ENCODE data around the gene TTC9C. TPM values are rescaled to one million over a fixed set of nuclear protein-coding genes. Genes with fewer than 3 reads are reported as not detected.
A peak's percentile ranks its signal among the peaks of the same experiment; 100 is the strongest.
"Not testable (repeated sequence)": the region's sequence is repeated elsewhere in the genome, so short reads cannot be mapped to it uniquely, and the experiment has no call there.

Gene TTC9C
- total RNA-seq = 7.5 TPM

- peak within 1 kb of the TSS; percentile 99 for H3K4me3 ChIP-seq (ENCODE audit: low read length)
- peaks cover 51% of the 10 kb centered on the region for H3K4me1 ChIP-seq (ENCODE audit: insufficient read depth, low read length)
- H3K9me3 ChIP-seq (ENCODE audit: low read depth, low read length) = no peaks in the 10 kb centered on the region
- no peaks in the 10 kb centered on the region for H3K27me3 ChIP-seq (ENCODE audit: insufficient read depth, low read length)
These were observed at the start of gene TTC9C for GRCh38 chr11:62728171-62728988. Gene TTC9C (plus strand): TSS chr11:62728486. CDS start chr11:62728849, 363 bp downstream.

GRCh38 chr11:62678770-62679696 is 49.3 kb upstream of the TTC9C start, which contains the start of gene UBXN1:
Gene UBXN1 (minus strand): TSS chr11:62679073. CDS start chr11:62678923, 150 bp downstream.
- Histone ChIP-seq H3K27me3 (ENCODE audit: insufficient read depth, low read length) (no peaks in the 10 kb centered on the region), H3K9me3 (ENCODE audit: low read depth, low read length) (no peaks in the 10 kb centered on the region), H3K4me3 (ENCODE audit: low read length) (peak within 1 kb of the TSS; percentile 99), H3K4me1 (ENCODE audit: insufficient read depth, low read length) (peaks cover 27% of the 10 kb centered on the region)

- H3K27me3 ChIP-seq (ENCODE audit: insufficient read depth, low read length) = no peaks in the 10 kb centered on the region
- no peaks in the 10 kb centered on the region for H3K9me3 ChIP-seq (ENCODE audit: low read depth, low read length)
- peaks cover 27% of the 10 kb centered on the region for H3K4me1 ChIP-seq (ENCODE audit: insufficient read depth, low read length)
- no peak overlapping the region for H3K4me3 ChIP-seq (ENCODE audit: low read length)
These were observed 47.5 kb upstream of the TTC9C start for GRCh38 chr11:62680825-62681240.

GRCh38 chr11:62682518-62682917 is 45.8 kb upstream of the TTC9C start:
- Histone ChIP-seq H3K4me1 (ENCODE audit: insufficient read depth, low read length) (peaks cover 16% of the 10 kb centered on the region), H3K4me3 (ENCODE audit: low read length) (no peak overlapping the region), H3K9me3 (ENCODE audit: low read depth, low read length) (no peaks in the 10 kb centered on the region), H3K27me3 (ENCODE audit: insufficient read depth, low read length) (peaks cover 7% of the 10 kb centered on the region)

GRCh38 chr11:62687508-62688396 is 40.5 kb upstream of the TTC9C start:
- Histone ChIP-seq H3K4me3 (ENCODE audit: low read length) (no peak overlapping the region), H3K9me3 (ENCODE audit: low read depth, low read length) (no peaks in the 10 kb centered on the region), H3K27me3 (ENCODE audit: insufficient read depth, low read length) (peaks cover 16% of the 10 kb centered on the region), H3K4me1 (ENCODE audit: insufficient read depth, low read length) (no peaks in the 10 kb centered on the region)

GRCh38 chr11:62688491-62688890 is 39.8 kb upstream of the TTC9C start:
- no peaks in the 10 kb centered on the region for H3K4me1 ChIP-seq (ENCODE audit: insufficient read depth, low read length)
- H3K4me3 ChIP-seq (ENCODE audit: low read length) = no peak overlapping the region
- H3K27me3 ChIP-seq (ENCODE audit: insufficient read depth, low read length) = peaks cover 16% of the 10 kb centered on the region
- H3K9me3 ChIP-seq (ENCODE audit: low read depth, low read length) = no peaks in the 10 kb centered on the region

- H3K4me1 ChIP-seq (ENCODE audit: insufficient read depth, low read length) = no peaks in the 10 kb centered on the region
- peaks cover 16% of the 10 kb centered on the region for H3K27me3 ChIP-seq (ENCODE audit: insufficient read depth, low read length)
- no peak within 1 kb of the TSS for H3K4me3 ChIP-seq (ENCODE audit: low read length)
- no peaks in the 10 kb centered on the region for H3K9me3 ChIP-seq (ENCODE audit: low read depth, low read length)
These were observed 38.7 kb upstream of the TTC9C start, which contains the start of gene LRRN4CL for GRCh38 chr11:62689421-62690183. Gene LRRN4CL (minus strand): TSS chr11:62689530. CDS start chr11:62688508, 1,022 bp downstream.

- not testable (repeated sequence) for H3K27me3 ChIP-seq (ENCODE audit: insufficient read depth, low read length); H3K9me3 ChIP-seq (ENCODE audit: low read depth, low read length); H3K4me1 ChIP-seq (ENCODE audit: insufficient read depth, low read length); H3K4me3 ChIP-seq (ENCODE audit: low read length)
These were observed 34.7 kb upstream of the TTC9C start for GRCh38 chr11:62693624-62694023.

- Histone ChIP-seq H3K4me1 (ENCODE audit: insufficient read depth, low read length) (no peaks in the 10 kb centered on the region), H3K9me3 (ENCODE audit: low read depth, low read length) (no peaks in the 10 kb centered on the region)
These were observed 33.7 kb upstream of the TTC9C start for GRCh38 chr11:62694455-62695167.

GRCh38 chr11:62702246-62702645 is 26.0 kb upstream of the TTC9C start:
- Histone ChIP-seq H3K4me1 (ENCODE audit: insufficient read depth, low read length) (peaks cover 49% of the 10 kb centered on the region), H3K9me3 (ENCODE audit: low read depth, low read length) (no peaks in the 10 kb centered on the region), H3K27me3 (ENCODE audit: insufficient read depth, low read length) (no peaks in the 10 kb centered on the region), H3K4me3 (ENCODE audit: low read length) (no peak overlapping the region)

More at GRCh38 chr11:62694455-62695167, 33.7 kb upstream of the TTC9C start:
- Histone ChIP-seq H3K4me3 (ENCODE audit: low read length) (no peak overlapping the region), H3K27me3 (ENCODE audit: insufficient read depth, low read length) (no peaks in the 10 kb centered on the region)

GRCh38 chr11:62703921-62704320 is 24.4 kb upstream of the TTC9C start:
- H3K9me3 ChIP-seq (ENCODE audit: low read depth, low read length); H3K27me3 ChIP-seq (ENCODE audit: insufficient read depth, low read length); H3K4me3 ChIP-seq (ENCODE audit: low read length): not testable (repeated sequence)
- H3K4me1 ChIP-seq (ENCODE audit: insufficient read depth, low read length) = peaks cover 66% of the 10 kb centered on the region

- H3K27me3 ChIP-seq (ENCODE audit: insufficient read depth, low read length) = no peaks in the 10 kb centered on the region
- peak overlapping the region; percentile 61 for H3K4me3 ChIP-seq (ENCODE audit: low read length)
- peaks cover 74% of the 10 kb centered on the region for H3K4me1 ChIP-seq (ENCODE audit: insufficient read depth, low read length)
- no peaks in the 10 kb centered on the region for H3K9me3 ChIP-seq (ENCODE audit: low read depth, low read length)
These were observed 22.9 kb upstream of the TTC9C start for GRCh38 chr11:62705413-62705812.
